Body of pancreas (tissue), 4 donors: ENCODE measurements around the gene HEATR5B. TPM values are rescaled to one million over a fixed set of nuclear protein-coding genes. Genes with fewer than 3 reads are reported as not detected.

Experiments
- ATAC-seq: fragments of 150-250 bp; one replicate; pipeline ENCODE4 v1.9.1; 2016
- DNase-seq, 4 donors: peaks; one replicate each; pipeline ENCODE4 v3.0.0-alpha.2; 2019
- H3K27ac ChIP-seq, 4 donors: fragments of 200-600 bp; sonication (generic); 1 replicate in 3 of 4; 2 replicates in 1 of 4; pipeline versions ENCODE4 v1.5.1 to v1.6.1; 2016 to 2019; ENCODE audit warnings: mild to moderate bottlenecking in 1 of 4, mixed read lengths in 1 of 4, moderate library complexity in 1 of 4
- H3K27me3 ChIP-seq, 2 donors: fragments of 200-600 bp; sonication (generic); one replicate each; pipeline ENCODE4 v1.6.0; 2016; ENCODE audit warnings: mild to moderate bottlenecking in 1 of 2
- H3K36me3 ChIP-seq, 2 donors: fragments of 200-600 bp; sonication (generic); replicated peaks in 1 of 2; 2 replicates each; pipeline ENCODE4 v1.5.1; 2016; ENCODE audit warnings: low read depth in 2 of 2; ENCODE audit not compliant: insufficient read depth in 1 of 2
- H3K4me1 ChIP-seq: fragments of 200-600 bp; sonication (generic); one replicate; pipeline ENCODE4 v1.6.0; 2016
- H3K4me3 ChIP-seq, 2 donors: fragments of 200-600 bp; sonication (generic); 1 replicate in 1 of 2; 2 replicates in 1 of 2; pipeline ENCODE4 v1.5.1; 2016 to 2019
- H3K9me3 ChIP-seq, 3 donors: fragments of 200-600 bp; sonication (generic); 1 replicate in 2 of 3; 2 replicates in 1 of 3; pipeline ENCODE4 v1.5.1; 2016
- POLR2A ChIP-seq, 3 donors: fragments of 450-650 bp; IDR thresholded peaks; one replicate each; pipeline ENCODE4 v1.6.1; 2016; ENCODE audit warnings: antibody characterized with exemption in 3 of 3, mild to moderate bottlenecking in 2 of 3
- WGBS, 2 donors: methylation state at CpG; one replicate each; pipeline ENCODE4 v1.1.5; 2017; 5-methylcytosine and 5-hydroxymethylcytosine counted together
- intact Hi-C: fragments of 100-400 bp; cut with DNase I; formaldehyde crosslinking; loops from one replicate; pipeline ENCODE4 v1.15.1; 2023
- total RNA-seq, 2 donors: library from RNA; depleted of rRNA; stranded (reverse); fragments of >200 nt; gene quantifications; one replicate each; pipeline ENCODE4 v1.1.0, GENCODE V29; 2016
- TF ChIP-seq, protein P1 (sequence below), 7 experiments: fragments of 450-650 bp in 4 of 7; fragments of 200-600 bp in 3 of 7; sonication (generic) in 3 of 7; IDR thresholded peaks; one replicate each; pipeline ENCODE4 v1.5.1; 2016 to 2019; ENCODE audit warnings: antibody characterized with exemption in 7 of 7

Gene HEATR5B
- total RNA-seq, 2 donors from 2014 or later: 44.8 to 51.9 TPM

- Histone ChIP-seq H3K9me3 (no peaks in the 10 kb centered on the region), H3K27ac (no peak overlapping the region), H3K36me3 (peaks cover 0 to 3% of the 10 kb centered on the region in 2 donors), H3K27me3 (no peaks in the 10 kb centered on the region), H3K4me3 (no peak overlapping the region), H3K4me1 (no peaks in the 10 kb centered on the region)
- WGBS, 2 donors: 87 to 100% methylated on average over 1 of the region's 1 CpG
- DNase-seq (no peak), ATAC-seq (no peak)
- no peak for TF ChIP-seq POLR2A (IDR thresholded peaks at IDR 0.05)
- TF ChIP-seq, protein P1, sequence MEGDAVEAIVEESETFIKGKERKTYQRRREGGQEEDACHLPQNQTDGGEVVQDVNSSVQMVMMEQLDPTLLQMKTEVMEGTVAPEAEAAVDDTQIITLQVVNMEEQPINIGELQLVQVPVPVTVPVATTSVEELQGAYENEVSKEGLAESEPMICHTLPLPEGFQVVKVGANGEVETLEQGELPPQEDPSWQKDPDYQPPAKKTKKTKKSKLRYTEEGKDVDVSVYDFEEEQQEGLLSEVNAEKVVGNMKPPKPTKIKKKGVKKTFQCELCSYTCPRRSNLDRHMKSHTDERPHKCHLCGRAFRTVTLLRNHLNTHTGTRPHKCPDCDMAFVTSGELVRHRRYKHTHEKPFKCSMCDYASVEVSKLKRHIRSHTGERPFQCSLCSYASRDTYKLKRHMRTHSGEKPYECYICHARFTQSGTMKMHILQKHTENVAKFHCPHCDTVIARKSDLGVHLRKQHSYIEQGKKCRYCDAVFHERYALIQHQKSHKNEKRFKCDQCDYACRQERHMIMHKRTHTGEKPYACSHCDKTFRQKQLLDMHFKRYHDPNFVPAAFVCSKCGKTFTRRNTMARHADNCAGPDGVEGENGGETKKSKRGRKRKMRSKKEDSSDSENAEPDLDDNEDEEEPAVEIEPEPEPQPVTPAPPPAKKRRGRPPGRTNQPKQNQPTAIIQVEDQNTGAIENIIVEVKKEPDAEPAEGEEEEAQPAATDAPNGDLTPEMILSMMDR (IDR thresholded peaks at IDR 0.05): no peak
- intact Hi-C loops: no loop called here
Measured at GRCh38 chr2:37117566-37117965, 33.4 kb upstream of the HEATR5B start.

DNA sequence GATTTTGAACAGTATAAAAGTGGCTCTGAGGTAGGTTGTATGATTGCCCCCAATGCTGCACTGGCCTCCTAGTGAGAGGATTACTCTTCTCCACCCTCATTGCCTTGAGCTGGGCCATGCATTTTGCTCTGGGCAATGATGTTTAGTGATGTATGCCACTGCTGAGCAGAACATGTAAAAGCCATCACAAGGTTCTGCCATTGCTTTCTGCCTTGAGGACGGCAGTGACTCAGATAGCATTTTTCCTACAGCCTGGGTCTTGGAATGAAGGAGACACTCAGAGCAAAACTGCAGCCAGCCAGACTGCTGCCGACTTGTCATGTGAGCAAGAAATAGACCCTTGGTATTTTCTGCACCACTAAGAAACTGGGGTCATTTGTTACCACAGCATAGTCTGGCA, 27.8 kb upstream of the HEATR5B start:
- no peaks in the 10 kb centered on the region for H3K4me1 ChIP-seq
- H3K27me3 ChIP-seq: no peaks in the 10 kb centered on the region
- no peak overlapping the region for H3K27ac ChIP-seq
- H3K36me3 ChIP-seq: peaks cover 0 to 9% of the 10 kb centered on the region in 2 donors
- intact Hi-C loops: no loop called here
- 72 to 100% methylated on average over 2 of the region's 2 CpGs for WGBS, 2 donors
- no peak overlapping the region for H3K4me3 ChIP-seq
- no peak for ATAC-seq
- H3K9me3 ChIP-seq: no peaks in the 10 kb centered on the region
- DNase-seq: no peak
- no peak for TF ChIP-seq POLR2A (IDR thresholded peaks at IDR 0.05)
- TF ChIP-seq, protein P1 (IDR thresholded peaks at IDR 0.05): no peak

DNA sequence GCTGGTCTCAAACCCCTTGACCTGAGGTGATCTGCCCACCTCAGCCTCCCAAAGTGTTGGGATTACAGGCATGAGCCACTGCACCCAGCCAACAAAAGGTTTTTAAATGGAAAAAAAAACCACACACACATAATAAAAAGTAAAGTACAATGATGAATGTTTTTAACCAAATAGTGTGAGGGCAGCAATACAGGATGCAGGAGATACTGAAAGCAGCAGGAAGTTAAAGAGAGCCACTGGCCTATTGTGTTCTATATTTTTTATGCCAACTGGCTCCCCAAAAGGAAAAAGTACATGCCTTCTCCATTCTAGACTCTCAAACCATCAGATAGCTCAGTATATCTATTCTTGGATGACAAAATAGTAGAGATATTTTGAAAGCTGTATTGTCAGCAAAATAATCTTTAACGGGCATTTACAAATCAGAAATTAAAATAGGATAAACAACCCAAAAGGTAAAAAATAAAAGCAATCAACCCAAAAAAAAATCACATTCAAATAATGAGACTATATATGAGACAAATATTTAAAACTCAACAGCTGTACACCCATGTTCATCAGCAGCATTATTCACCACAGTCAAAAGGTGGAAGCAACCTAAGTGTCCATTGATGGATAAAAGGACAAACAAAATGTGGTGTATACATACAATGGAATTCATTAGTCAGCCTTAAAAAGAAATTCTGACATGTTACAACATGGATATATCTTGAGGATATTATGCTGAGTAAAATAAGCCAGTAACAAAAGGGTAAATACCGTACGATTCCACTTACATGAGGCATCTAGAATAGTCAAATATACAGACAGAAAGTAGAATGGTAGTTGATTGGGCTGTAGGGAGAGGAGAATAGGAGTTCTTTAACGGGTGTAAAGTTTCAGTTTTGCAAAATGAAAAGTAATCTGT, 26.4 kb upstream of the HEATR5B start:
- TF ChIP-seq, protein P1 (IDR thresholded peaks at IDR 0.05): no peak
- TF ChIP-seq POLR2A (IDR thresholded peaks at IDR 0.05): no peak
- no peaks in the 10 kb centered on the region for H3K9me3 ChIP-seq
- DNase-seq (no peak), ATAC-seq (no peak)
- H3K4me1 ChIP-seq: no peaks in the 10 kb centered on the region
- intact Hi-C loops: no loop called here
- peaks cover 0 to 14% of the 10 kb centered on the region in 2 donors for H3K36me3 ChIP-seq
- no peak overlapping the region for H3K4me3 ChIP-seq
- no peaks in the 10 kb centered on the region for H3K27me3 ChIP-seq
- no peak overlapping the region for H3K27ac ChIP-seq
- WGBS, 2 donors: 91 to 95% methylated on average over 4 of the region's 4 CpGs

GRCh38 chr2:37109523-37109922, 25.4 kb upstream of the HEATR5B start:
- H3K27me3 ChIP-seq: no peaks in the 10 kb centered on the region
- no peak overlapping the region for H3K27ac ChIP-seq
- H3K9me3 ChIP-seq: no peaks in the 10 kb centered on the region
- intact Hi-C loops: no loop called here
- 94 to 97% methylated on average over 4 of the region's 4 CpGs for WGBS, 2 donors
- no peaks in the 10 kb centered on the region for H3K4me1 ChIP-seq
- peaks cover 0 to 14% of the 10 kb centered on the region in 2 donors for H3K36me3 ChIP-seq
- DNase-seq: no peak
- ATAC-seq: no peak
- H3K4me3 ChIP-seq: no peak overlapping the region
- TF ChIP-seq, protein P1 (IDR thresholded peaks at IDR 0.05): no peak
- no peak for TF ChIP-seq POLR2A (IDR thresholded peaks at IDR 0.05)
